AG09319 (cell line): ENCODE results near the gene ZFP1.

Source experiments
- DNase-seq: peaks from one replicate; pipeline ENCODE4 v3.0.0-alpha.2; 2010; ENCODE audit warnings: low read depth; ENCODE audit errors: extremely low read depth
- CTCF ChIP-seq: IDR thresholded peaks from 2 replicates; pipeline ENCODE4 v1.5.1; 2011; ENCODE audit warnings: low read depth, mild to moderate bottlenecking, inconsistent platforms, low read length, moderate library complexity

ZFP1 gene

GRCh38 chr16:75114179-75114945, 34.0 kb upstream of the ZFP1 start:
- no peak for TF ChIP-seq CTCF
- DNase-seq = no peak

- no peak for DNase-seq
- no peak for TF ChIP-seq CTCF
Measured at GRCh38 chr16:75114946-75115825, 33.1 kb upstream of the ZFP1 start.

- no peak for TF ChIP-seq CTCF
- DNase-seq = no peak
Measured at GRCh38 chr16:75116081-75116910, 32.0 kb upstream of the ZFP1 start, which contains the start of gene LDHD. LDHD (minus strand) TSS chr16:75116780; CDS start chr16:75116720, 60 bp downstream.

GRCh38 chr16:75116911-75117245, 31.4 kb upstream of the ZFP1 start:
- no peak for DNase-seq
- TF ChIP-seq CTCF = no peak

GRCh38 chr16:75118943-75119539, 29.3 kb upstream of the ZFP1 start:
- TF ChIP-seq CTCF = no peak
- no peak for DNase-seq

- TF ChIP-seq CTCF = no peak
- no peak for DNase-seq
Measured at GRCh38 chr16:75120253-75120652, 28.1 kb upstream of the ZFP1 start.
